Chondrocyte (in vitro differentiated cells): Measurements from ENCODE around the gene RPF1. TPM values are rescaled to one million over a fixed set of nuclear protein-coding genes. Genes with fewer than 3 reads are reported as not detected.

Experiments
- DNase-seq: peaks from one replicate; pipeline ENCODE4 v3.0.0; 2021; ENCODE audit warnings: mixed read lengths, low spot score
- H3K27ac Mint-ChIP-seq: one replicate; pipeline ENCODE4 v1.8.0; 2021; ENCODE audit warnings: mild to moderate bottlenecking, moderate library complexity, mixed read lengths; ENCODE audit not compliant: unreplicated experiment
- H3K27me3 Mint-ChIP-seq: 2 replicates; pipeline ENCODE4 v1.8.0; 2021; ENCODE audit warnings: low read depth, mixed read lengths
- H3K36me3 Mint-ChIP-seq: 2 replicates; pipeline ENCODE4 v1.8.0; 2021; ENCODE audit warnings: low read depth, mixed read lengths
- H3K4me1 Mint-ChIP-seq: 2 replicates; pipeline ENCODE4 v1.8.0; 2021; ENCODE audit warnings: low read depth, mild to moderate bottlenecking, mixed read lengths
- H3K4me3 Mint-ChIP-seq: one replicate; pipeline ENCODE4 v1.8.0; 2021; ENCODE audit warnings: mild to moderate bottlenecking, moderate library complexity, mixed read lengths; ENCODE audit not compliant: unreplicated experiment
- H3K9me3 Mint-ChIP-seq: 2 replicates; pipeline ENCODE4 v1.8.0; 2021; ENCODE audit warnings: low read depth, mixed read lengths
- total RNA-seq: library from RNA; stranded (reverse); gene quantifications from 3 replicates; pipeline ENCODE4 v1.2.1, GENCODE V29; 2021
- TF ChIP-seq, protein P1 (sequence below): fragments of 200-600 bp; sonication (generic); IDR thresholded peaks from 2 replicates; pipeline ENCODE4 v1.5.0; 2021; ENCODE audit warnings: antibody characterized with exemption, mild to moderate bottlenecking, moderate library complexity

Gene RPF1
- total RNA-seq, 1 donor from 2014 or later: 18.8 TPM

DNA sequence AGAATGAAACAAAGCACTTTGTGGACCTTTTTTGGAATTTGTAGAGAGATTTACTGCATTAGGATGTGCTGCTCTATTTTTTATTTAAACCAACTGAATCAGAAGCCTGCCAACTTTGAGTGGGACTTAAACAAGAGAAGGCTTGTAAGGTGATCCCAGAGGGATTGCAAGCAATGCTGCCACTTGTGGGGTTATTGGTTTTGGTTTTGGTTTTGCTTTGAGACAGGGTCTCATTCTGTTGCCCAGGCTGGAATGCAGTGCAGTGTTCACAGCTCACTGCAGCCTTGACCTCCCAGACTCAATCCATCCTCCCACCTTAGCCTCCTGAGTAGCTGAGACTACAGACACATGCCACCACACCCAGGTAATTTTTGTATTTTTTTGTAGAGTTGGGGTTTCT lies 59.5 kb downstream of the RPF1 start:
- H3K27me3 Mint-ChIP-seq: no peaks in the 10 kb centered on the region
- TF ChIP-seq, protein P1, sequence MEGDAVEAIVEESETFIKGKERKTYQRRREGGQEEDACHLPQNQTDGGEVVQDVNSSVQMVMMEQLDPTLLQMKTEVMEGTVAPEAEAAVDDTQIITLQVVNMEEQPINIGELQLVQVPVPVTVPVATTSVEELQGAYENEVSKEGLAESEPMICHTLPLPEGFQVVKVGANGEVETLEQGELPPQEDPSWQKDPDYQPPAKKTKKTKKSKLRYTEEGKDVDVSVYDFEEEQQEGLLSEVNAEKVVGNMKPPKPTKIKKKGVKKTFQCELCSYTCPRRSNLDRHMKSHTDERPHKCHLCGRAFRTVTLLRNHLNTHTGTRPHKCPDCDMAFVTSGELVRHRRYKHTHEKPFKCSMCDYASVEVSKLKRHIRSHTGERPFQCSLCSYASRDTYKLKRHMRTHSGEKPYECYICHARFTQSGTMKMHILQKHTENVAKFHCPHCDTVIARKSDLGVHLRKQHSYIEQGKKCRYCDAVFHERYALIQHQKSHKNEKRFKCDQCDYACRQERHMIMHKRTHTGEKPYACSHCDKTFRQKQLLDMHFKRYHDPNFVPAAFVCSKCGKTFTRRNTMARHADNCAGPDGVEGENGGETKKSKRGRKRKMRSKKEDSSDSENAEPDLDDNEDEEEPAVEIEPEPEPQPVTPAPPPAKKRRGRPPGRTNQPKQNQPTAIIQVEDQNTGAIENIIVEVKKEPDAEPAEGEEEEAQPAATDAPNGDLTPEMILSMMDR: no peak
- no peaks in the 10 kb centered on the region for H3K9me3 Mint-ChIP-seq

DNA sequence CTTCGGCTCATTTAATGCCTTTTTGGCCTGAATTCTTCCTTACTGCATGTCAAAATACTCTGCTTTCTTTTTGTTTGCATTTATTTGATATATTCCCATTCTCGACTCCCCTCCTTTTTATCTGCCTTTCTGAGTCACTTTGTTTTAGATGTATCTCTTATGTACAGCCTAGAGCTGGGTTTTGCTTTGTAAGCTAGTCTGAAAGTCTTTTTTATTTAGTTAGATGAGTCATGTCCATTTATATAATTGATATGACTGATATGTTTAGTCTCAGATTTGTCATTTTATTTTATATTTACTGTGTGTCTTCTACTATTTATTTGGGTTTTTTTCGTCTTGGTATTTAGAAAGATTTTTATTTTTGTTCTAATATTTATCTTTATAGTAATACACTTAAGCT lies 60.9 kb downstream of the RPF1 start:
- H3K9me3 Mint-ChIP-seq: no peaks in the 10 kb centered on the region
- H3K4me1 Mint-ChIP-seq: peaks cover 14% of the 10 kb centered on the region
- no peak for DNase-seq
- no peak overlapping the region for H3K27ac Mint-ChIP-seq
- no peak overlapping the region for H3K4me3 Mint-ChIP-seq
- TF ChIP-seq, protein P1: no peak
- peaks cover 19% of the 10 kb centered on the region for H3K36me3 Mint-ChIP-seq
- H3K27me3 Mint-ChIP-seq: no peaks in the 10 kb centered on the region

More for the DNA sequence above, 59.5 kb downstream of the RPF1 start:
- no peak for DNase-seq
- Mint-ChIP-seq H3K36me3 (peaks cover 15% of the 10 kb centered on the region), H3K27ac (no peak overlapping the region), H3K4me1 (peaks cover 14% of the 10 kb centered on the region), H3K4me3 (no peak overlapping the region)

DNA sequence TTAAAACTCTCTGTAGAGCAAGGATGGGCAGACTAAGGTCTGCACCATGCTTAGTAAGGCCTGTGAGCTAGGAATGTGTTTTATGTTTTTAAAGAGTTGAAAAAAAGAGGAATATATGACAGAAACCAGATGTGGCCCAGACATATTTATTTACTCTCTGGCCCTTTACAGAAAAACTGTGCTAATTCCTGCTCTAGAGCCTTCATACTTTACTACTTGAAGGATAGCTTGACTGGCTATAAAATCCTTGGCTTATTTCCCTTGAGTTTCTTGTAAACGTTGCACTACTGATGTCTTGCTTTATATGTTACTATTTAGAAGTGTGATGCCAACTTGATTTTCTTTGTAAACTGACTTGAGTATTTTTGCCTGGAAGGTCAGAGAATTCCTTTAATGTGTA lies 61.7 kb downstream of the RPF1 start:
- Mint-ChIP-seq H3K9me3 (no peaks in the 10 kb centered on the region), H3K27ac (no peak overlapping the region), H3K36me3 (peaks cover 19% of the 10 kb centered on the region), H3K4me1 (peaks cover 14% of the 10 kb centered on the region), H3K4me3 (no peak overlapping the region), H3K27me3 (no peaks in the 10 kb centered on the region)
- TF ChIP-seq, protein P1: no peak
- no peak for DNase-seq

DNA sequence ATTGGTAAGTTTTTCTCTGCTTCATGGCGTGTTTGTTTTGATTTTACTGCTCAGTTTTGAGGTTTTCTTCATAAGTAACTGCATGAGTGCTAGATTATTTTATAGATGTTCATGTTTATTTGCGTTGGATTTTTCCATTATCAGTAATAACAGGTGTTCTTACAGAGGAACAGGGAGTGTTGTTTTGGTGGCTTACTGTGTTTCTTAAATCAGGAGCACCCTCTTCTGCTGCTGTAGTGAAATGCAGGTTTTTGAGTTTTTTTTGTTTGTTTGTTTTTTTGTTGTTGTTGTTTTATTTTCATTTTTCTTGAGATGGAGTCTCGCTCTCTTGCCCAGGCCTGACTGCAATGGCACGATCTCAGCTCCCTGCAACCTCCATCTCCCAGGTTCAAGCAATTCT lies 62.6 kb downstream of the RPF1 start:
- no peaks in the 10 kb centered on the region for H3K9me3 Mint-ChIP-seq
- peaks cover 14% of the 10 kb centered on the region for H3K4me1 Mint-ChIP-seq
- no peak overlapping the region for H3K4me3 Mint-ChIP-seq
- DNase-seq: no peak
- H3K27ac Mint-ChIP-seq: no peak overlapping the region
- TF ChIP-seq, protein P1: peak; percentile 34
- H3K36me3 Mint-ChIP-seq: peaks cover 19% of the 10 kb centered on the region
- no peaks in the 10 kb centered on the region for H3K27me3 Mint-ChIP-seq

Other genes starting within 250 kb of the RPF1 start
- gene SAMD13, start 177.6 kb upstream of the RPF1 start, total RNA-seq: 0.65 to 1.4 TPM (median 0.92 TPM) in 3 replicates
- gene DNASE2B, start 80.8 kb upstream of the RPF1 start, total RNA-seq: not detected in 3 replicates
- 1.0 to 2.1 TPM (median 1.1 TPM) in 3 replicates for gene SPATA1, start 27.1 kb downstream of the RPF1 start, total RNA-seq
- 94.1 to 121 TPM (median 112 TPM) in 3 replicates for gene GNG5, start 27.3 kb downstream of the RPF1 start, total RNA-seq
- 20.3 to 22.0 TPM (median 20.9 TPM) in 3 replicates for gene CTBS, start 95.2 kb downstream of the RPF1 start, total RNA-seq
- 6.1 to 9.5 TPM (median 6.2 TPM) in 3 replicates for gene SSX2IP, start 211.2 kb downstream of the RPF1 start, total RNA-seq